ENCODE results near the gene YEATS4. TPM values are rescaled to one million over a fixed set of nuclear protein-coding genes. Genes with fewer than 3 reads are reported as not detected.

Gene YEATS4
- total RNA-seq, 4 donors from 2014 or later: 4.4 to 32.2 (median 7.9) TPM

- Histone ChIP-seq H3K27ac (no peak overlapping the region), H3K4me3 (no peak overlapping the region), H3K9me3 (no peaks in the 10 kb centered on the region), H3K27me3 (no peaks in the 10 kb centered on the region), H3K4me1 (no peaks in the 10 kb centered on the region), H3K36me3 (peaks cover 0 to 6% (median 2%) of the 10 kb centered on the region in 4 donors)
- DNase-seq: no peak
- TF ChIP-seq POLR2AphosphoS5 (IDR thresholded peaks at IDR 0.05) (no peak), EP300 (IDR thresholded peaks at IDR 0.05; ENCODE audit: low read depth) (no peak), POLR2A (IDR thresholded peaks at IDR 0.05) (no peak)
- TF ChIP-seq, protein P1, sequence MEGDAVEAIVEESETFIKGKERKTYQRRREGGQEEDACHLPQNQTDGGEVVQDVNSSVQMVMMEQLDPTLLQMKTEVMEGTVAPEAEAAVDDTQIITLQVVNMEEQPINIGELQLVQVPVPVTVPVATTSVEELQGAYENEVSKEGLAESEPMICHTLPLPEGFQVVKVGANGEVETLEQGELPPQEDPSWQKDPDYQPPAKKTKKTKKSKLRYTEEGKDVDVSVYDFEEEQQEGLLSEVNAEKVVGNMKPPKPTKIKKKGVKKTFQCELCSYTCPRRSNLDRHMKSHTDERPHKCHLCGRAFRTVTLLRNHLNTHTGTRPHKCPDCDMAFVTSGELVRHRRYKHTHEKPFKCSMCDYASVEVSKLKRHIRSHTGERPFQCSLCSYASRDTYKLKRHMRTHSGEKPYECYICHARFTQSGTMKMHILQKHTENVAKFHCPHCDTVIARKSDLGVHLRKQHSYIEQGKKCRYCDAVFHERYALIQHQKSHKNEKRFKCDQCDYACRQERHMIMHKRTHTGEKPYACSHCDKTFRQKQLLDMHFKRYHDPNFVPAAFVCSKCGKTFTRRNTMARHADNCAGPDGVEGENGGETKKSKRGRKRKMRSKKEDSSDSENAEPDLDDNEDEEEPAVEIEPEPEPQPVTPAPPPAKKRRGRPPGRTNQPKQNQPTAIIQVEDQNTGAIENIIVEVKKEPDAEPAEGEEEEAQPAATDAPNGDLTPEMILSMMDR (IDR thresholded peaks at IDR 0.05): no peak
- intact Hi-C loops (cut with DNase I; ENCODE audit: low total_unique reads) (no loop called here), in situ Hi-C loops (cut with MboI; ENCODE audit: low pct_ligation_motif_present in 1 of 4, low pct_unique_long_range_greater_than_20kb in 1 of 4, low sequenced_read_pairs in 3 of 4) (no loop called here)
- WGBS, 2 donors (ENCODE audit: low coverage in 1 of 2): 87 to 100% methylated on average over 1 of the region's 1 CpG
Observed at GRCh38 chr12:69396041-69396440, 36.5 kb downstream of the YEATS4 start.

DNA sequence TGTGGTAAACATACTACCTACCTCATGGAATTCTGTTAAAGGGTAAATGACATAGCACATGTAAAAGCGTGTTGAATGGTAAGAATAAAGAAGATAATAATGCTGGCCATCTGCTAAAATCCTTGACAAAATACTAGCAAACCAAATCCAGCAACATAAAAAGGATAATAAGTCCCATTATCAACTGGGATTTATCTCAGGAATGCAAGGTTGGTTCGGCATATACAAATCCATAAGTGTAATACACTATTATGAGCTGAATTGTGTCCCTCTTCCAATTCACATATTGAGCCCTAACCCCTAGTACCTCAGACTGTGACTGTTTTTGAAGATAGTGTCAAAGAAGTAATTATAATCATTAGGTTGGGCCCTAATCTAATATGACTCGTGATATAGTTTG, 37.4 kb downstream of the YEATS4 start:
- DNase-seq: no peak
- H3K4me1 ChIP-seq: no peaks in the 10 kb centered on the region
- no peak for TF ChIP-seq EP300 (IDR thresholded peaks at IDR 0.05; ENCODE audit: low read depth)
- no peak for TF ChIP-seq POLR2A (IDR thresholded peaks at IDR 0.05)
- TF ChIP-seq POLR2AphosphoS5 (IDR thresholded peaks at IDR 0.05): no peak
- TF ChIP-seq, protein P1 (IDR thresholded peaks at IDR 0.05): no peak
- WGBS, 2 donors (ENCODE audit: low coverage in 1 of 2): 96 to 100% methylated on average over 3 of the region's 3 CpGs
- H3K27me3 ChIP-seq: no peaks in the 10 kb centered on the region
- intact Hi-C loops (cut with DNase I; ENCODE audit: low total_unique reads) (no loop called here), in situ Hi-C loops (cut with MboI; ENCODE audit: low pct_ligation_motif_present in 1 of 4, low pct_unique_long_range_greater_than_20kb in 1 of 4, low sequenced_read_pairs in 3 of 4) (no loop called here)
- H3K4me3 ChIP-seq: no peak overlapping the region
- H3K36me3 ChIP-seq: peaks cover 0 to 3% (median 1%) of the 10 kb centered on the region in 4 donors
- no peak overlapping the region for H3K27ac ChIP-seq
- H3K9me3 ChIP-seq: no peaks in the 10 kb centered on the region

GRCh38 chr12:69397978-69398377, 38.4 kb downstream of the YEATS4 start:
- no peak for DNase-seq

DNA sequence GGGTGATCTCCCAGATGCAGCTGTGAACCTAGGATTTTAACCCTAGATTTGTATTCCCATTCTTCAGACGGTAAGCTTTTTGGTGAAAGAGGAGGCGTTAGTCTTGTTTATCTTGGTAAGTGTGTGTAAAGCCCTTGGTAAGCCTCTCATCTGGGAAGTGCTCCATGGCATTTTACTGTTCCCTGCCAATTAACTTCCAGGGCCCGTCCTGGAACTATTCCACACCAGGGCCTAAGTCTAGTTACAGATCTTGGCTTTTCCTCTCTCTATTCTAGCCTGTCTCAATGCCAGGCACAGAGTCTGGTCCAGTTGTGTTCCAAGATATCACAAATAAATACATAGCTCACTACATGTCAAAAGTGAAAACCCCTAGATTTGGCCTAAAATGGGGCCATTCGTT, 42.4 kb downstream of the YEATS4 start:
- H3K27ac ChIP-seq: no peak overlapping the region
- H3K27me3 ChIP-seq: no peaks in the 10 kb centered on the region
- H3K4me1 ChIP-seq: no peaks in the 10 kb centered on the region
- no peak for DNase-seq
- intact Hi-C loops (cut with DNase I; ENCODE audit: low total_unique reads): no loop called here
- H3K4me3 ChIP-seq: no peak overlapping the region
- H3K36me3 ChIP-seq: peaks cover 0 to 3% (median 0%) of the 10 kb centered on the region in 4 donors
- H3K9me3 ChIP-seq: no peaks in the 10 kb centered on the region
- TF ChIP-seq EP300 (IDR thresholded peaks at IDR 0.05; ENCODE audit: low read depth) (no peak), POLR2A (IDR thresholded peaks at IDR 0.05) (no peak), POLR2AphosphoS5 (IDR thresholded peaks at IDR 0.05) (no peak)
- TF ChIP-seq, protein P1 (IDR thresholded peaks at IDR 0.05): no peak
- 66 to 87% methylated on average over 4 of the region's 4 CpGs for WGBS, 2 donors (ENCODE audit: low coverage in 1 of 2)
- in situ Hi-C loops (cut with MboI; ENCODE audit: low pct_ligation_motif_present in 1 of 4, low pct_unique_long_range_greater_than_20kb in 1 of 4, low sequenced_read_pairs in 3 of 4): no loop called here

More at GRCh38 chr12:69397978-69398377, 38.4 kb downstream of the YEATS4 start:
- Histone ChIP-seq H3K9me3 (no peaks in the 10 kb centered on the region), H3K27me3 (no peaks in the 10 kb centered on the region), H3K4me3 (no peak overlapping the region), H3K36me3 (peaks cover 0 to 3% (median 0%) of the 10 kb centered on the region in 4 donors), H3K4me1 (no peaks in the 10 kb centered on the region), H3K27ac (no peak overlapping the region)
- intact Hi-C loops (cut with DNase I; ENCODE audit: low total_unique reads) (no loop called here), in situ Hi-C loops (cut with MboI; ENCODE audit: low pct_ligation_motif_present in 1 of 4, low pct_unique_long_range_greater_than_20kb in 1 of 4, low sequenced_read_pairs in 3 of 4) (no loop called here)
- WGBS, 2 donors (ENCODE audit: low coverage in 1 of 2): 85 to 93% methylated on average over 3 of the region's 3 CpGs
- TF ChIP-seq POLR2AphosphoS5 (IDR thresholded peaks at IDR 0.05) (no peak), EP300 (IDR thresholded peaks at IDR 0.05; ENCODE audit: low read depth) (no peak), POLR2A (IDR thresholded peaks at IDR 0.05) (no peak)
- TF ChIP-seq, protein P1 (IDR thresholded peaks at IDR 0.05): no peak

Measured in transverse colon (tissue), 4 donors.